ENCODE data around the gene KCTD2.

- no peak for TF ChIP-seq CTCF (conservative IDR thresholded peaks at IDR 0.05; ENCODE audit: low read length)
- TF ChIP-seq EZH2phosphoT487 (IDR thresholded peaks at IDR 0.05; ENCODE audit: borderline replicate concordance) = no peak
Observed at GRCh38 chr17:75064867-75065561, 18.0 kb downstream of the KCTD2 start.

Data from Loucy (cell line).